AG04449 (cell line): Measurements from ENCODE around the gene CDK14.

Experiments
- CTCF ChIA-PET: fragments of 350-600 bp; formaldehyde crosslinking; extraction: SDS; loops from one replicate; lab custom pipeline; 2021; ENCODE audit warnings: antibody characterized with exemption; lab: Yijun Ruan, JAX
- POLR2A ChIA-PET: fragments of 400-600, 350-600 bp; formaldehyde crosslinking; extraction: SDS; loops from one replicate; lab custom pipeline; 2020; ENCODE audit warnings: antibody characterized with exemption, inconsistent platforms; lab: Yijun Ruan, JAX
- DNase-seq: peaks from one replicate; pipeline ENCODE4 v3.0.0-alpha.2; 2010; ENCODE audit warnings: low read depth, low spot score
- H3K4me3 ChIP-seq: 2 replicates; pipeline ENCODE4 v1.5.1; 2011; ENCODE audit warnings: low read depth, mild to moderate bottlenecking, control low read depth, low read length
- CTCF ChIP-seq: IDR thresholded peaks from one replicate; pipeline ENCODE4 v1.5.1; 2011; ENCODE audit warnings: mild to moderate bottlenecking, moderate library complexity, low read length, control low read depth, inconsistent platforms; ENCODE audit not compliant: insufficient read depth; ENCODE audit errors: missing control alignments

Gene CDK14

GRCh38 chr7:91156316-91157185 lies 560.4 kb downstream of the CDK14 start:
- POLR2A ChIA-PET: interaction anchor here (0.7 kb wide), 1 partner anchor 108 kb away, joined by 3 read pairs; no protein-coding TSS in a partner anchor
- CTCF ChIA-PET: interaction anchor here (1.9 kb wide), 1 partner anchor 67 kb away, joined by 5 read pairs; no protein-coding TSS in a partner anchor
- TF ChIP-seq CTCF: no peak
- DNase-seq: no peak
- H3K4me3 ChIP-seq: no peak overlapping the region

GRCh38 chr7:91157579-91158320 lies 561.6 kb downstream of the CDK14 start:
- ChIA-PET POLR2A (no interaction called here), CTCF (interaction anchor here (0.8 to 1.9 kb wide), 3 partner anchors 23 to 626 kb away, joined by 3 to 5 read pairs (median 3); no protein-coding TSS in a partner anchor)
- H3K4me3 ChIP-seq: no peak overlapping the region
- TF ChIP-seq CTCF: no peak
- DNase-seq: no peak

- CTCF ChIA-PET: no interaction called here
- no peak for TF ChIP-seq CTCF
- POLR2A ChIA-PET: no interaction called here
- no peak overlapping the region for H3K4me3 ChIP-seq
- no peak for DNase-seq
Measured at GRCh38 chr7:91162436-91162835, 566.3 kb downstream of the CDK14 start.

- CTCF ChIA-PET: no interaction called here
Measured at GRCh38 chr7:91164506-91164905, 568.4 kb downstream of the CDK14 start.

DNA sequence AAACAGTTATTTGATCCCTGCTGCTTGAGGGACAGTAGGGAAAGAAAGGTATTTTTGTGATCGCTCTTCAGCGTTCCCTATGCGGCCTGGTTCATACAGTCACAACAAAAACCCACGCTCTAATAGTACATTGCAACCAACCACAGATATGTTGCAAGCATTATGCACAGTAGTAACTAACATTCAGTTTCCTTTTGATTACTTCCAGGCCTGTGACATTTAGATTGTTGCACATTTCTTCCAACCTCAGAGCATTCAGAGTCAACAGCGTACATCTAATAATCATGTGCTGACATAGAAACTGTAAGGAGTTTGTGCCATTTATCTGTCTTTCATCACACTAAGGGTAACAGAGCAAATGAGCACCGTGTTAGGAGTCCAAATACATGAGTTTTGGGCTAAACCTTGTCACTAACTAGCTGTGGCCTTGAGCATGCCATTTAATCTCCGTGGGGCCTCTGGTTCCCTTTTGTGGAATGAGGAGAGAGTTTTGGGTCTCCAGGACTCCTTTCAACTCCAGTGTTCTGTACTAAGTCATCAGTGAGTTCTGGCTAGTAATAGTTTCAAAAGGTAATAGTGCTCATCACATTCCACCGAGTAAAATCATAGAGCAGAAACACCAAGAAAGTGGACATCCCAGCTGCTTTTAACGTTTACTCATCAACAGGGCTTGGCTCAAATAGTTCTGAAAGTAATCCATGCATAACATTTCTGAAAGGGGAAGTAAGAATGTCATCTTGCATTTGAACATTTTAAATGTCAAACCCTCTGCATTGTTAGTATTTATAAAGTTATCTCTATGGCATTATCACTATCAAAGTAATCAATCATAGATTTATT lies 569.1 kb downstream of the CDK14 start:
- DNase-seq: peak; percentile 64
- H3K4me3 ChIP-seq: peak overlapping the region; percentile 16
- ChIA-PET POLR2A (interaction anchor here (1.3 kb wide), 1 partner anchor 16 kb away, joined by 3 read pairs; no protein-coding TSS in a partner anchor), CTCF (no interaction called here)
- TF ChIP-seq CTCF: no peak

More at GRCh38 chr7:91164506-91164905, 568.4 kb downstream of the CDK14 start:
- no peak for DNase-seq
- no peak for TF ChIP-seq CTCF
- H3K4me3 ChIP-seq: no peak overlapping the region
- POLR2A ChIA-PET: no interaction called here
